NAMALWA (cell line): Measurements from ENCODE around the gene GPAT3.

ENCODE experiments used
- DNase-seq: peaks from one replicate; pipeline ENCODE4 v3.0.0-alpha.2; 2015; ENCODE audit warnings: low spot score

The GPAT3 gene

GRCh38 chr4:83644677-83645659, 109.1 kb downstream of the GPAT3 start:
- peak; percentile 78 for DNase-seq

- DNase-seq = no peak
Measured at GRCh38 chr4:83646538-83647239, 110.8 kb downstream of the GPAT3 start.

GRCh38 chr4:83651846-83652245, 115.9 kb downstream of the GPAT3 start:
- DNase-seq = no peak
